ENCODE results near the gene KIF3A.

The KIF3A gene

DNA sequence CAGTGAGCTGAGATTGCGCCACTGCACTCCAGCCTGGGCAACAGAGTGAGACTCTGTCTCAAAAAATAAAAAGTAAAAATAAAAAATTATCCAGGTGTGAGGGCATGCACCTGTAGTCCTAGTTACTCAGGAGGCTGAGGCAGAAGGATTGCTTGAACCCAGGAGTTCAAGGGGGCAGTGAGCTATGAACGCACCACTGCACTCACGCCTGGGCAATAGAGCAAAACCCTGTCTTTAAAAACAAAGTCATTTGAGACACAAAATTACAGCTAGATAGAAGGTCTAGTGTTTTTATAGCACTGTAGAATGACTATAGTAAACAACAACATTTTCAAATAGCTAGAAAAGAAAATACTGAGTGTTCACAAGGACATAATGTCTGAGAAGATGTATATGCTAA lies 47.2 kb downstream of the KIF3A start:
- TF ChIP-seq POLR2A (IDR thresholded peaks at IDR 0.05; ENCODE audit: low read depth, low read length): no peak
- DNase-seq (ENCODE audit: insufficient read length, low spot score): no peak
- FAIRE-seq: no peak

DNA sequence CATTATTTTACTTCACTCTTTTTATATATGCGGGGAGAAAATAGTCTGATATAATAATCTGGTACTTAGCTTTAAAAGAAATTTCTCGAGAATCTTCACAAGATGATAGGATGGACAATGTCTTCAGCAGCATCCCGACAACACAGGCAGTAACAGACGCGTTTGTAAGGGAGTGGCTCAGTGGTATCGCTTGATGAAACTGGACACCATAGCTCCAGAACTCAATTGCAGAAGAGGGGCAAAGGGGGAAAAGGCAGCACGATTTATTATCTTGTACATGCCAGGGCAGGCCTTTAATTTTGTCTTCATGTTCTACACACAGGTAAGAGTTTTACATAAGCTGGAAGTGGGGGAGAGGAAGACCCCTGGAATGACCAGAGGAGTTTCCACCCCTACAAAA lies 47.8 kb downstream of the KIF3A start:
- TF ChIP-seq POLR2A (IDR thresholded peaks at IDR 0.05; ENCODE audit: low read depth, low read length): no peak
- FAIRE-seq: no peak
- DNase-seq (ENCODE audit: insufficient read length, low spot score): no peak

GRCh38 chr5:132688536-132689339 lies 48.6 kb downstream of the KIF3A start:
- no peak for TF ChIP-seq POLR2A (IDR thresholded peaks at IDR 0.05; ENCODE audit: low read depth, low read length)
- DNase-seq (ENCODE audit: insufficient read length, low spot score) (no peak), FAIRE-seq (no peak)

DNA sequence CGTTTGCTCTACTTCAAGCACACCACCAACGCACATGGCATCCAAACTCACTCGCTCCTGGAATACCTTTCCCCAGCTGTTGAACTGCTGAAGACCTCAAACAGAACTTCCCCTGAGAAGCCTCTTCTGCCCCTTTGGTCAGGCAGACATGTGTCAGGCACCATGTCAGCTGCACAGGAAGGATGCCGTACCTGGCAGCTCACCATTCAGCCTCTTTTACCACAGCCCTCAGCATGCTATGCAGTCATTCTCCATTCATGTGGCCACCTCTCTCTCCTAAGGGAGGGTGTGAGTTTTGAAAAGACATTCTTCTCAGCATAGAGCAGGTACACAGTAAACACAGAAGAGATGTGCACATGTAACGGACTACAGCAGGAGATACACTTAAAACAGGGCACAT lies 49.4 kb downstream of the KIF3A start:
- TF ChIP-seq POLR2A (IDR thresholded peaks at IDR 0.05; ENCODE audit: low read depth, low read length): no peak
- FAIRE-seq: no peak
- no peak for DNase-seq (ENCODE audit: insufficient read length, low spot score)

DNA sequence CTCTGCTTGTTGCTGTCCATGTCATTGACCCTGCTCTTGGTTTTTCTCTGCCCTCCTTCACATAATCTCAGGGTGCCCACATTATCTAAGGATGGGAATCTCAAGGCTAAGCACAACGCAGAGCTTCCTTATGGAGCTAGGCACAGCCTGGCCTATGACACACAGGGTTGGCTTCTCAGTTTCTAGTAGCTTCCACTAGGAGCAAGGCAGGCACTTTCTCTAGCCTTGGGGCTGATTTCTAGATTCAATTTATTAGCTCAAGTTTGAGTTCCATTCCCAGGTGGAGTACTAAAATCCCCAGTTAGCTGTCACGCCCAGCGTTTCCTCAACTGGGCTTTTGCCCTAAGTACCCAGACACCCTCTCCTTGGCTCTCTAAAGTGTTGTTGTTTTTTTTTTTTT lies 51.2 kb downstream of the KIF3A start:
- FAIRE-seq (no peak), DNase-seq (ENCODE audit: insufficient read length, low spot score) (no peak)
- TF ChIP-seq POLR2A (IDR thresholded peaks at IDR 0.05; ENCODE audit: low read depth, low read length): no peak

DNA sequence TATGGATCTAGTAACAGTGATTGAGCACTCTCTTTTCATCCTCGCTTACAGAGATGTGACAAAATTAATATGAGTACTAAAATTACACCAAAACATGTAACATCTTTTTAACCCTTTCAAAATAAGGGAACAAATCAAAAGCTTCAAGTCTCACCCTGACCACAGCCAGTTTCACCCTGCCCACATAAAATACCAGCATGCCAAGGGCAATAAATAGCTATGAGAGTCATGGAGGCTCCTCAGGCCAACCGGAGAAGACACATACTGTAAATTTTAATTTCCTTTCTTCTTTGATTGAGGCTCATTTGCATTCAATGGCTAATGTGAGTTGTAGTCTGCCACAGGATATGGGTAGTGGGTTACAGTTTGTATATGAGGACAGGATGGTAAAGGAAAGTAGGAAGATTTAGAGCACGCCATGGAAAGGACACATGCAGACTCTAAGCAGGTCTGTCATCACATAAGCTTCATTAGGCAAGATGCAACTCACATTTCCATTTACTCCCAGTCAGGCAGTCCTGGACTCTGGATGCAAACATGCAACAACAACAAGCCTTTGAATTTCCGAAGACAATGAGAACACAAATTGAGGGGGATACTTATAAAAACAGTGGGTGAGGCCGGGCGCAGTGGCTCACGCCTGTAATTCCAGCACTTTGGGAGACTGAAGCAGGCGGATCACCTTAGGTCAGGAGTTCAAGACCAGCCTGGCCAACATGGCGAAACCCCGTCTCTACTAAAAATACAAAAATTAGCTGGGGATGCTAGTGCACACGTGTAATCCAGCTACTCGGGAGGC lies 52.2 kb downstream of the KIF3A start:
- FAIRE-seq (no peak), DNase-seq (ENCODE audit: insufficient read length, low spot score) (no peak)
- no peak for TF ChIP-seq POLR2A (IDR thresholded peaks at IDR 0.05; ENCODE audit: low read depth, low read length)

- FAIRE-seq (no peak), DNase-seq (ENCODE audit: insufficient read length, low spot score) (no peak)
- no peak for TF ChIP-seq POLR2A (IDR thresholded peaks at IDR 0.05; ENCODE audit: low read depth, low read length)
These were observed 52.9 kb downstream of the KIF3A start for GRCh38 chr5:132684491-132684890.

- FAIRE-seq (no peak), DNase-seq (ENCODE audit: insufficient read length, low spot score) (no peak)
- TF ChIP-seq POLR2A (IDR thresholded peaks at IDR 0.05; ENCODE audit: low read depth, low read length): no peak
These were observed 55.4 kb downstream of the KIF3A start for GRCh38 chr5:132681983-132682382.

DNA sequence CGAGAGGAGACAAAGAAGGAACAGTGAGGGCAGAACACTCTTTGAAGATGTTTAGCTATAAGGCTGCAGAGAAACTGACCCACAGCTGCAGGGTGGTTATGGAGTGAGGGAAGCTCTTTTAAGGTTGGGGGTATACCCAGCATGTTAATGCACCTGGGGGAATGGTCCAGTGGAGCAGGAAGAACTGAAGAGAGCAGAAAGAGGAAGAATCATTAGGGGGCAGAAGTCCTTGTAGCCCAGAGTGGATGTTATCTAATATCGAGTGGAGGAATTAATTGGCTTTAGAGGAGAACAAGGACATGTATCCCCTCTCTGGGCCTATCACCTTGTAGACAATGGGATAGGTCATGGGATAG lies 55.9 kb downstream of the KIF3A start:
- FAIRE-seq (no peak), DNase-seq (ENCODE audit: insufficient read length, low spot score) (no peak)
- no peak for TF ChIP-seq POLR2A (IDR thresholded peaks at IDR 0.05; ENCODE audit: low read depth, low read length)

DNA sequence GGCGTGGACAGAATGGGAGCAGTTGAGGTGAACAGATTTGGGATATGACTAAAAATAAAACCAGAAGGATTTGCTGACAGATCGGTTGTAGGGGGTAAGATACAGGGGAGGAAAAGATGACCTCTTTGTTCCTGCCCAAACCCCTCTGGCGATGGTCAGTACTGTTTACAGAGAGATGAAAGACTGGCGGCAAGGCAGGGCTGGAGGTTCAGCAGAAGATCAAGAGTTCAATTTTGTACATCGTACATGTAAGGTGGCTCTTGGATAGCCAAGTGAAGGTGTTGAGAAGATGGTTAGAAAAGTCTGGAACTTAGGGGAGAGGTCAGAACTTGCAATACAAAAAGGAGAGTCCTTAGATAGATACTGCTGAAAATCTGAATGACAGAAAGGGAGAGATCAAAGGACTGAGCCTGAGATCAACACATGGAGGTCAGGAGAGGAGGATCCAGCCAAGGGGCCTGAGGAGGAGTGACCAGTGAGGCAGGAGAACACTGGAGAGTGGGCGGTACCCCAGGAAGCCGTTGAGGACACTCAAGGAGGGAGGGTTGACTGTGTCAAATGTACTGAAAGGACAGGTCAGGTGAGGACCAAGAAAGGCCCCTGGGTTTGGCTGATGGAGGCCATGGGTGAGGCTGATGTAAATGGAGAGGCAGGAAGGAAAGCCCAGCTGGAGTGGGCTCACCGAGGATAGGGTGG lies 56.4 kb downstream of the KIF3A start:
- DNase-seq (ENCODE audit: insufficient read length, low spot score) (no peak), FAIRE-seq (no peak)
- TF ChIP-seq POLR2A (IDR thresholded peaks at IDR 0.05; ENCODE audit: low read depth, low read length): no peak

- DNase-seq (ENCODE audit: insufficient read length, low spot score) (no peak), FAIRE-seq (no peak)
- no peak for TF ChIP-seq POLR2A (IDR thresholded peaks at IDR 0.05; ENCODE audit: low read depth, low read length)
These were observed 57.5 kb downstream of the KIF3A start for GRCh38 chr5:132679717-132680380.

DNA sequence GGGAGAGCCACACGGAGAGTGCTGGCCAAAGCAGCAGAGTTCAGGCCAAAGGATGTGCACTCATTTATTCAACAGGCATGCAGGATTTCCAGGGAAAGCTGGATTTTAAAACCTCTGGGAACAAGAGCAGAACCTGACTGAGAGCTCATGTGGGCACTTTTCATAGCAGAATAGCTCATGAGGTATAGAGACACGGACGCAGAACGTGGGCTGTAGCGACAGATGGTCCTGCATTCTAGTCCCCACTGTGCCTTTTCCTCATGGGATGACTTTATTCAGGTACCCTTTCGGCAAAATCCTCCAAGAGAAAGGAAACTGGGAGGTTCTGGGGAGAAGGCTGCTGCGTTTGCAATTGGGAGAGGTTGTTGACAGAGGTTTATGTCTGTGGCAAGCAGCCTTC lies 58.2 kb downstream of the KIF3A start:
- no peak for DNase-seq (ENCODE audit: insufficient read length, low spot score)
- TF ChIP-seq POLR2A (IDR thresholded peaks at IDR 0.05; ENCODE audit: low read depth, low read length): no peak
- no peak for FAIRE-seq

GRCh38 chr5:132678735-132679134 lies 58.6 kb downstream of the KIF3A start:
- FAIRE-seq (no peak), DNase-seq (ENCODE audit: insufficient read length, low spot score) (no peak)
- no peak for TF ChIP-seq POLR2A (IDR thresholded peaks at IDR 0.05; ENCODE audit: low read depth, low read length)
